K562 (cell line): Measurements from ENCODE around the gene LOC128125822.
"Not testable (repeated sequence)": the region's sequence is repeated elsewhere in the genome, so short reads cannot be mapped to it uniquely, and the experiment has no call there.

Source experiments
- ATAC-seq: fragments of 200-7000 bp; cut with Tn5 transposase; 3 replicates; pipeline ENCODE4 v1.9.1; 2020; ENCODE audit warnings: moderate library complexity
- BruUV-seq: library from RNA; stranded (reverse); fragments of 400-500 nt; replicated peaks from 2 replicates; lab custom pipeline; 2021; lab: Mats Ljungman, UMichigan
- CTCF ChIA-PET: fragments of 300-600 bp; formaldehyde crosslinking; extraction: SDS; loops from one replicate; lab custom pipeline; 2021; ENCODE audit warnings: low intra/inter-chr PET ratio; lab: Yijun Ruan, JAX
- POLR2A ChIA-PET: fragments of 300-600, 350-650 bp; sonication (Branson Sonifier 250); formaldehyde crosslinking; extraction: SDS; loops from one replicate; lab custom pipeline; 2021; ENCODE audit warnings: antibody characterized with exemption, inconsistent platforms; lab: Yijun Ruan, JAX
- DNase-seq, 4 experiments: peaks; one replicate each; pipeline versions ENCODE4 v3.0.0 to v3.0.0-alpha.2; 2011 to 2018; ENCODE audit warnings: low spot score in 3 of 4, mixed read lengths in 3 of 4; ENCODE audit errors: extremely low read depth in 1 of 4
- FAIRE-seq: peaks from 2 replicates; lab custom pipeline; 2011; peaks lifted over from hg19 to GRCh38; lab: Jason Lieb, UNC
- H2AFZ ChIP-seq: 2 replicates; pipeline ENCODE4 v1.6.0; 2011; ENCODE audit warnings: low read depth, low read length, control low read depth, inconsistent platforms
- H3K27ac ChIP-seq: fragments of 200-600 bp; 3 replicates; pipeline ENCODE4 v1.8.0; 2011; ENCODE audit warnings: low read depth, mild to moderate bottlenecking, control low read depth, inconsistent platforms, low read length, moderate library complexity, mixed read lengths; ENCODE audit errors: extremely low read depth
- H3K27me3 ChIP-seq, 2 experiments: fragments of 300-600 bp in 1 of 2; 2 replicates in 1 of 2; 3 replicates in 1 of 2; pipeline versions ENCODE4 v1.6.0 to v1.8.0; 2011; ENCODE audit warnings: inconsistent platforms in 2 of 2, low read length in 2 of 2, mild to moderate bottlenecking in 1 of 2, mixed read lengths in 1 of 2, moderate library complexity in 1 of 2; ENCODE audit not compliant: control insufficient read depth in 2 of 2, insufficient read depth in 2 of 2
- H3K36me3 ChIP-seq: fragments of 300-600 bp; 3 replicates; pipeline ENCODE4 v1.8.0; 2011; ENCODE audit warnings: mild to moderate bottlenecking, low read length, inconsistent platforms; ENCODE audit not compliant: control insufficient read depth, insufficient read depth
- H3K4me1 ChIP-seq, 2 experiments: fragments of 200-600 bp in 1 of 2; replicated peaks in 1 of 2; 2 replicates in 1 of 2; 3 replicates in 1 of 2; pipeline versions ENCODE4 v1.5.1 to v1.8.0; 2011; ENCODE audit warnings: inconsistent platforms in 2 of 2, low read length in 2 of 2, mild to moderate bottlenecking in 1 of 2, mixed read lengths in 1 of 2, moderate library complexity in 1 of 2; ENCODE audit not compliant: control insufficient read depth in 2 of 2, insufficient read depth in 2 of 2
- H3K4me2 ChIP-seq: 2 replicates; pipeline ENCODE4 v1.6.1; 2011; ENCODE audit warnings: low read length, control low read depth, inconsistent platforms, mixed read lengths; ENCODE audit not compliant: insufficient read depth
- H3K4me3 ChIP-seq: fragments of 200-600 bp; sonication (generic), shearing (Covaris generic); 2 replicates; pipeline ENCODE4 v1.5.1; 2016; ENCODE audit warnings: control low read depth, inconsistent platforms
- H3K79me2 ChIP-seq: fragments of 200-600 bp; 3 replicates; pipeline ENCODE4 v1.8.0; 2011; ENCODE audit warnings: low read length, inconsistent platforms; ENCODE audit not compliant: control insufficient read depth, insufficient read depth
- H3K9ac ChIP-seq, 2 experiments: 2 replicates each; pipeline versions ENCODE4 v1.6.0 to v1.6.1; 2011; ENCODE audit warnings: low read depth in 2 of 2, low read length in 2 of 2, control low read depth in 1 of 2, inconsistent platforms in 1 of 2, mild to moderate bottlenecking in 1 of 2, mixed read lengths in 1 of 2; ENCODE audit not compliant: insufficient read depth in 1 of 2
- H3K9me1 ChIP-seq: one replicate; pipeline ENCODE4 v1.6.0; 2011; ENCODE audit warnings: inconsistent platforms, mild to moderate bottlenecking, low read length, moderate library complexity; ENCODE audit not compliant: control insufficient read depth, insufficient read depth
- H3K9me3 ChIP-seq: replicated peaks from 2 replicates; pipeline ENCODE4 v1.5.1; 2011; ENCODE audit warnings: low read depth, low read length, inconsistent platforms; ENCODE audit not compliant: control insufficient read depth, insufficient read depth
- H4K20me1 ChIP-seq: replicated peaks from 2 replicates; pipeline ENCODE4 v1.6.1; 2011; ENCODE audit warnings: low read length, inconsistent platforms, mixed read lengths; ENCODE audit not compliant: control insufficient read depth, insufficient read depth
- BCOR ChIP-seq: fragments of 450-650 bp; IDR thresholded peaks from 2 replicates; pipeline ENCODE4 v1.6.1; 2016
- CHD4 ChIP-seq: fragments of 200-600 bp; sonication (generic); IDR thresholded peaks from 3 replicates; pipeline ENCODE4 v1.6.1; 2012; ENCODE audit warnings: low read depth, mild to moderate bottlenecking, mixed read lengths, low read length, inconsistent platforms; ENCODE audit not compliant: insufficient read depth, insufficient replicate concordance, poor library complexity, severe bottlenecking
- CTBP1 ChIP-seq: fragments of 450-650 bp; IDR thresholded peaks from 2 replicates; pipeline ENCODE4 v1.6.1; 2016; ENCODE audit warnings: borderline replicate concordance
- IRF2 ChIP-seq: sonication (generic); formaldehyde crosslinking; IDR thresholded peaks from 2 replicates; pipeline ENCODE4 v1.8.1; 2022; ENCODE audit warnings: mild to moderate bottlenecking, missing genetic modification reagents
- KLF13 ChIP-seq: fragments of 450-650 bp; IDR thresholded peaks from 2 replicates; pipeline ENCODE4 v1.6.1; 2016; ENCODE audit warnings: missing genetic modification characterization, low read depth, mild to moderate bottlenecking, missing compliant biosample characterization, moderate library complexity, borderline replicate concordance
- L3MBTL2 ChIP-seq: fragments of 450-650 bp; IDR thresholded peaks from 2 replicates; pipeline ENCODE4 v1.6.1; 2016; ENCODE audit warnings: mild to moderate bottlenecking, moderate library complexity
- RBM39 ChIP-seq: fragments of 200-400 bp; formaldehyde crosslinking; optimal IDR thresholded peaks from 2 replicates; pipeline ENCODE3; 2018; ENCODE audit warnings: low read depth, low read length
- SIRT6 ChIP-seq: IDR thresholded peaks from one replicate; pipeline ENCODE4 v1.6.1; 2012; ENCODE audit warnings: low read depth, mild to moderate bottlenecking, control low read depth, inconsistent platforms, low read length, moderate library complexity
- SRF ChIP-seq, 2 experiments: fragments of 250-450, 450-650 bp in 1 of 2; sonication (Bioruptor Pico) in 1 of 2; sonication (generic) in 1 of 2; formaldehyde crosslinking; IDR thresholded peaks; 2 replicates each; pipeline versions ENCODE4 v1.5.0 to v1.5.1; 2020 to 2022; ENCODE audit warnings: mild to moderate bottlenecking in 1 of 2, missing genetic modification reagents in 1 of 2
- SRSF7 ChIP-seq: fragments of 200-400 bp; formaldehyde crosslinking; optimal IDR thresholded peaks from 2 replicates; pipeline ENCODE3; 2017; ENCODE audit warnings: mild to moderate bottlenecking, low read depth, low read length
- TBL1XR1 ChIP-seq, 2 experiments: IDR thresholded peaks; 2 replicates each; pipeline ENCODE4 v1.6.1; 2012; ENCODE audit warnings: improper control_type of control experiment in 2 of 2, low read length in 2 of 2, mild to moderate bottlenecking in 1 of 2
- TCF7L2 ChIP-seq: fragments of 150-350 bp; IDR thresholded peaks from 2 replicates; pipeline ENCODE4 v1.6.1; 2016; ENCODE audit warnings: low read depth, mild to moderate bottlenecking, low read length, moderate library complexity
- ZBTB2 ChIP-seq: fragments of 450-650 bp; IDR thresholded peaks from 2 replicates; pipeline ENCODE4 v1.6.1; 2016; ENCODE audit warnings: antibody characterized with exemption
- ZNF311 ChIP-seq: fragments of 250-450 bp; sonication (Bioruptor Pico); IDR thresholded peaks from 2 replicates; pipeline ENCODE4 v1.4.0; 2020; ENCODE audit warnings: mild to moderate bottlenecking, moderate library complexity
- ZNF717 ChIP-seq: fragments of 250-450 bp; sonication (Bioruptor Pico); IDR thresholded peaks from 2 replicates; pipeline ENCODE4 v1.5.0; 2021
- WGBS: fragments of 100-300 bp; shearing (Covaris generic); methylation state at CpG from one replicate; pipeline ENCODE4 v1.1.6; 2016; ENCODE audit warnings: low coverage, mixed read lengths; ENCODE audit not compliant: insufficient coverage; ENCODE audit errors: missing lambda C conversion rate; 5-methylcytosine and 5-hydroxymethylcytosine counted together
- in situ Hi-C: fragments of 300-500 bp; cut with MboI; formaldehyde crosslinking; loops from 4 replicates; pipeline ENCODE4 v1.15.0; 2018; ENCODE audit warnings: inconsistent platforms, mixed read lengths
- intact Hi-C: fragments of 100-400 bp; cut with micrococcal nuclease; formaldehyde crosslinking; loops from 2 replicates; pipeline ENCODE4 v1.14.2; 2022

Gene LOC128125822

GRCh38 chr6:63584566-63584965 is 12.3 kb downstream of the LOC128125822 start:
- no peak overlapping the region for H2AFZ ChIP-seq
- ATAC-seq = no peak
- ChIA-PET POLR2A (interaction anchor here (0.5 to 2.8 kb wide), 6 partner anchors 8 to 216 kb away, joined by 3 to 14 read pairs (median 7); partner anchors contain the start of gene PHF3), CTCF (no interaction called here)
- in situ Hi-C loops = no loop called here
- no peaks in the 10 kb centered on the region for H3K79me2 ChIP-seq
- DNase-seq = no peak
- no peak overlapping the region for H3K4me2 ChIP-seq
- TF ChIP-seq KLF13 (tag) (no peak), ZNF717 (CRISPR knock-in tag) (no peak), TBL1XR1 (IDR thresholded peaks at IDR 0.05; ENCODE audit: low read length in 2 of 2) (no peak), ZBTB2 (no peak), SIRT6 (no peak), RBM39 (no peak), IRF2 (no peak), SRSF7 (no peak), TCF7L2 (no peak), CHD4 (no peak), BCOR (no peak), SRF (CRISPR knock-in tag; IDR thresholded peaks at IDR 0.05) (no peak), L3MBTL2 (no peak), CTBP1 (no peak), ZNF311 (CRISPR knock-in tag) (no peak)
- no peaks in the 10 kb centered on the region for H3K4me1 ChIP-seq
- H4K20me1 ChIP-seq = no peaks in the 10 kb centered on the region
- H3K27me3 ChIP-seq = no peaks in the 10 kb centered on the region
- H3K4me3 ChIP-seq = no peak overlapping the region
- H3K9me1 ChIP-seq = no peaks in the 10 kb centered on the region
- no TSS peak for BruUV-seq
- no peak overlapping the region for H3K9ac ChIP-seq
- WGBS = 87% methylated on average over 8 of the region's 8 CpGs
- no peak overlapping the region for H3K27ac ChIP-seq
- intact Hi-C loops = no loop called here
- FAIRE-seq = no peak
- no peaks in the 10 kb centered on the region for H3K9me3 ChIP-seq
- peaks cover 26% of the 10 kb centered on the region for H3K36me3 ChIP-seq

GRCh38 chr6:63585652-63586051 is 13.4 kb downstream of the LOC128125822 start:
- H3K4me3 ChIP-seq, intact Hi-C loops, H3K79me2 ChIP-seq, H2AFZ ChIP-seq, H3K4me2 ChIP-seq, H3K9ac ChIP-seq, H3K27me3 ChIP-seq, DNase-seq, BruUV-seq, in situ Hi-C loops, ATAC-seq, H3K9me3 ChIP-seq, H4K20me1 ChIP-seq, CTCF ChIA-PET, H3K4me1 ChIP-seq, H3K27ac ChIP-seq, H3K9me1 ChIP-seq: not testable (repeated sequence)
- 53% methylated on average over 2 of the region's 2 CpGs for WGBS
- FAIRE-seq = peak; percentile 57
- POLR2A ChIA-PET = interaction anchor here (2.8 kb wide), 1 partner anchor 49 kb away, joined by 6 read pairs; the partner anchor contains the start of gene PHF3
- H3K36me3 ChIP-seq = peaks cover 15% of the 10 kb centered on the region; the same call in 1 of the 3 replicates
